D721Med (cell line): ENCODE results near the gene LMF1.
"Not testable (repeated sequence)": the region's sequence is repeated elsewhere in the genome, so short reads cannot be mapped to it uniquely, and the experiment has no call there.

Experiments
- DNase-seq: peaks from one replicate; pipeline ENCODE4 v3.0.0; 2011; ENCODE audit warnings: low spot score; ENCODE audit not compliant: insufficient read length
- FAIRE-seq: peaks from 2 replicates; lab custom pipeline; 2011; peaks lifted over from hg19 to GRCh38; lab: Jason Lieb, UNC
- CTCF ChIP-seq: IDR thresholded peaks from 2 replicates; pipeline ENCODE4 v1.5.1; 2012; ENCODE audit warnings: mild to moderate bottlenecking, control low read depth; ENCODE audit not compliant: insufficient read depth; ENCODE audit errors: missing control alignments

Gene LMF1

GRCh38 chr16:959232-960040 lies 11.3 kb downstream of the LMF1 start:
- no peak for TF ChIP-seq CTCF
- FAIRE-seq (no peak), DNase-seq (no peak)

GRCh38 chr16:955766-956165 lies 15.0 kb downstream of the LMF1 start:
- not testable (repeated sequence) for FAIRE-seq, DNase-seq

- not testable (repeated sequence) for FAIRE-seq
Observed at GRCh38 chr16:953818-954217, 17.0 kb downstream of the LMF1 start.

GRCh38 chr16:952321-952720 lies 18.5 kb downstream of the LMF1 start:
- no peak for FAIRE-seq
- no peak for TF ChIP-seq CTCF
- DNase-seq = no peak

More at GRCh38 chr16:953818-954217, 17.0 kb downstream of the LMF1 start:
- DNase-seq = not testable (repeated sequence)

- DNase-seq (no peak), FAIRE-seq (no peak)
- TF ChIP-seq CTCF = no peak
Observed at GRCh38 chr16:951660-952301, 19.0 kb downstream of the LMF1 start.

GRCh38 chr16:950733-951573 lies 19.8 kb downstream of the LMF1 start:
- FAIRE-seq, DNase-seq: not testable (repeated sequence)

GRCh38 chr16:948767-949166 lies 22.0 kb downstream of the LMF1 start:
- FAIRE-seq, DNase-seq: not testable (repeated sequence)

GRCh38 chr16:947922-948303 lies 22.9 kb downstream of the LMF1 start:
- not testable (repeated sequence) for DNase-seq, FAIRE-seq

GRCh38 chr16:947255-947921 lies 23.4 kb downstream of the LMF1 start:
- TF ChIP-seq CTCF = no peak
- no peak for FAIRE-seq
- no peak for DNase-seq
